ENCODE measurements around the gene CACNA1B.

GRCh38 chr9:137989156-137989555 lies 111.6 kb downstream of the CACNA1B start:
- TF ChIP-seq CTCF (IDR thresholded peaks at IDR 0.05 in 8 of 11, conservative IDR thresholded peaks at IDR 0.05 in 3 of 11) (no peak), POLR2A (IDR thresholded peaks at IDR 0.05) (no peak), POLR2AphosphoS5 (IDR thresholded peaks at IDR 0.05) (no peak)

Measured in spleen (tissue), 7 donors.